NCI-H524 treated with DMSO at 0.1 percent for 48 hours (cell line): ENCODE results near the gene AMBRA1.

Source experiments
- DNase-seq: peaks from one replicate; lab custom pipeline; 2025; lab: John Stamatoyannopoulos, UW

AMBRA1 gene, protein sequence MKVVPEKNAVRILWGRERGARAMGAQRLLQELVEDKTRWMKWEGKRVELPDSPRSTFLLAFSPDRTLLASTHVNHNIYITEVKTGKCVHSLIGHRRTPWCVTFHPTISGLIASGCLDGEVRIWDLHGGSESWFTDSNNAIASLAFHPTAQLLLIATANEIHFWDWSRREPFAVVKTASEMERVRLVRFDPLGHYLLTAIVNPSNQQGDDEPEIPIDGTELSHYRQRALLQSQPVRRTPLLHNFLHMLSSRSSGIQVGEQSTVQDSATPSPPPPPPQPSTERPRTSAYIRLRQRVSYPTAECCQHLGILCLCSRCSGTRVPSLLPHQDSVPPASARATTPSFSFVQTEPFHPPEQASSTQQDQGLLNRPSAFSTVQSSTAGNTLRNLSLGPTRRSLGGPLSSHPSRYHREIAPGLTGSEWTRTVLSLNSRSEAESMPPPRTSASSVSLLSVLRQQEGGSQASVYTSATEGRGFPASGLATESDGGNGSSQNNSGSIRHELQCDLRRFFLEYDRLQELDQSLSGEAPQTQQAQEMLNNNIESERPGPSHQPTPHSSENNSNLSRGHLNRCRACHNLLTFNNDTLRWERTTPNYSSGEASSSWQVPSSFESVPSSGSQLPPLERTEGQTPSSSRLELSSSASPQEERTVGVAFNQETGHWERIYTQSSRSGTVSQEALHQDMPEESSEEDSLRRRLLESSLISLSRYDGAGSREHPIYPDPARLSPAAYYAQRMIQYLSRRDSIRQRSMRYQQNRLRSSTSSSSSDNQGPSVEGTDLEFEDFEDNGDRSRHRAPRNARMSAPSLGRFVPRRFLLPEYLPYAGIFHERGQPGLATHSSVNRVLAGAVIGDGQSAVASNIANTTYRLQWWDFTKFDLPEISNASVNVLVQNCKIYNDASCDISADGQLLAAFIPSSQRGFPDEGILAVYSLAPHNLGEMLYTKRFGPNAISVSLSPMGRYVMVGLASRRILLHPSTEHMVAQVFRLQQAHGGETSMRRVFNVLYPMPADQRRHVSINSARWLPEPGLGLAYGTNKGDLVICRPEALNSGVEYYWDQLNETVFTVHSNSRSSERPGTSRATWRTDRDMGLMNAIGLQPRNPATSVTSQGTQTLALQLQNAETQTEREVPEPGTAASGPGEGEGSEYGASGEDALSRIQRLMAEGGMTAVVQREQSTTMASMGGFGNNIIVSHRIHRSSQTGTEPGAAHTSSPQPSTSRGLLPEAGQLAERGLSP (N-terminal part only)

DNA sequence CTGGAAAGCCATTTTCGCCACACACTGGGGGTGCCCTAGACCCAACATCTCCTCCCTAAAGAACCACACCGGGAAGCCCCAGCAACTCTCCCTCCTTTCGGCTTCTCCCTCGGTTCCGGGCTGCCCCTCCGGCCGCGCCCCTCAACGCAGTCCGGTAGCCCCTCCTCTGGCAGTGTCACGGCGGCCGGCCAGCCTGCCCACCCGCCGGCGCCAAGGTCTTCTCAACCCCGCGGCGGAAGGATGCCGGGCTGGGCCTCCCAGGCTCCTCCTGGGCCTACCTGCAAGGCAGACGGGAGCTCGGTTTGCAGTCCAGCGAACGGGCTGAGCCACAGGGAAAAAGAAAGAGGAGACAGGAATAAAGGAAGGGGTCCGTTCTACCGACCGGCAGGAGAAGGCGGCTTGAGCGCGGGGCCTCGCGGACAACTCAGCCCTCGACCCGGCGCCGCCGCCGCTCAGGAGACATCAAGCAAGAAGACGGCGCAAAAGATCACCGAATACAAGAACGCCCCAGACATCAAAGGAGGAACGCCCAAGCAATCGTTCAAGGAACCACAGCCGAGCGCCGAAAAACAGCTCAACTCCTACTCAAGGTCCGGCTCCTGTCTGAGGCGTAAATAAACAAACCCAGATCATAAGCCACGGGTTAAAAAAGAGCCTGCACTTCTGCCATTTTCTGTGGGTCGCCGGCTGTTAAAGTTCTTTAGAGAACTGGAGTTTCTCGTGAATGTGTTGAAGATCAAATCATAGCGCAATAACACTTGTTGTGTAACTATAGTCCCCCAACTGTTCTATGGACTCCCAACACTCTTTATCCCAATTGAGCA, at the start of gene AMBRA1:
TSS of gene AMBRA1 (minus strand) at position 474 of the 824 bp plus-strand sequence. CDS start 45,643 bp downstream, outside the sequence.
- peak; percentile 34 for DNase-seq

DNA sequence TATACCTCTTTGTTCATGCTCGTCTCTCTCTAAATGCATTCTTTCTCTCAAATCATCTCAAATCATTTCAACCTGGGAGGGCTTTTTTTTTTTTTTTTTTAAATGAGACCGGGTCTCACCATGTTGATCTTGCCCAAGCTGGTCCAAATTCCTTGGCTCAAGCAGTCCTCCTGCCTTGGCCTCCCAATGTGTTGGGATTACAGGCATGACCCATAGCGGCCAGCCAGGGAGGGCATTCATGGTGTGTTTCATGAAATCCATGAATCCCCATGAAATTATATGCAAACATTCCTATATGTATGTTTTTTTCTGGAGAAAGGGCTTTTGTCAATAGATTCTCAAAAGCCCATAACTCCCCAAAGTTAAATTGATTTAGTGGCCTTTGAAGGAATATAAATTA, 49.7 kb upstream of the AMBRA1 start:
- no peak for DNase-seq

DNA sequence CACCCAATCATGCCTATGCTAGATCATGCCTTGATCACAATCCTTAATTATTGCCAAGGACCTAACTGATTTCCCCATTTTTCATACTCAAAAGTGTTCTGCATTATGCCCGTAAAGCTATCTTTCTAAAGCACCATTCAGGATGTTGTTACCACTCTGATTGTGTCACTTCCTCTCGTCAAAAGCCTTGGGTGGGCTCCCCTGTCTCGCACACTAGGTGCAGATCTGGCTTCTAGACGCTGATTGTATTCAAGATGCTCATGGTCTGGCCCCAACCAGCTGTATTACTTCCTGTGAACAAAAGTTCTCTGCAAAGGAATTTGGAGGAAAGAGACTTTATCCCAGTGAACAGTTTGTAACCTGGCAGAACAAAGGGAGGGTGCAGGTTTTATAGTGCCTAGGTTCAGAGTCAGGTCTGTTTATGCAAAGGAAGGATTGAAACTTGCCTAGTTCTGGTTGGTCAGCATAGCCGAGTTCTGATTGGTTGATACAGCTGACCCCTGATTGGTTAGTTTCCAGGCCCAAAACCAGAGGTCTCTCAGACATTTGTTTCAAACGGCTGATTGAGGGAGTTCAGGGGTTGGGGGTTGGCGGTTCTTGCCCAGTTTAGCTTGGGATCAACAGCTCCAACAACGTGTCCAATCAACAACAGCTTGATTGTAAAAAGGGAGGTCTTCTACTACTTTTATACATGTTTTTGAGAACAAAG, 49.0 kb upstream of the AMBRA1 start:
- no peak for DNase-seq

DNA sequence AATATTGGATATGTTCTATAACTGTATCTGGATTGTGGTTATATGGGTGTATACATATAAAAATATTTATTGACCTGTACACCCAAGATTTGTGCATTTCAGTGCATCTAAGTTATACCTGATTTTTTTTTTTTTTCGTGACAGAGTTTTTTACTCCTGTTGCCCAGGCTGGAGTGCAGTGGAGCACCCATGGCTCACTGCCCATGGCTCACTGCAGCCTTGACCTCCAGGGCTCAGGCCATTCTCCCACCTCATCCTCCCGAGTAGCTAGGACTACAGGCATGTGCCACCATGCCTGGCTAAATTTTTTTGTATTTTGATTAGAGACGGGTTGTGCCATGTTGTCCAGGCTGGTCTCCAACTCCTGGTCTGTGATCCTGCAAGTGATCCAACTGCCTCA, 47.8 kb upstream of the AMBRA1 start:
- no peak for DNase-seq

DNA sequence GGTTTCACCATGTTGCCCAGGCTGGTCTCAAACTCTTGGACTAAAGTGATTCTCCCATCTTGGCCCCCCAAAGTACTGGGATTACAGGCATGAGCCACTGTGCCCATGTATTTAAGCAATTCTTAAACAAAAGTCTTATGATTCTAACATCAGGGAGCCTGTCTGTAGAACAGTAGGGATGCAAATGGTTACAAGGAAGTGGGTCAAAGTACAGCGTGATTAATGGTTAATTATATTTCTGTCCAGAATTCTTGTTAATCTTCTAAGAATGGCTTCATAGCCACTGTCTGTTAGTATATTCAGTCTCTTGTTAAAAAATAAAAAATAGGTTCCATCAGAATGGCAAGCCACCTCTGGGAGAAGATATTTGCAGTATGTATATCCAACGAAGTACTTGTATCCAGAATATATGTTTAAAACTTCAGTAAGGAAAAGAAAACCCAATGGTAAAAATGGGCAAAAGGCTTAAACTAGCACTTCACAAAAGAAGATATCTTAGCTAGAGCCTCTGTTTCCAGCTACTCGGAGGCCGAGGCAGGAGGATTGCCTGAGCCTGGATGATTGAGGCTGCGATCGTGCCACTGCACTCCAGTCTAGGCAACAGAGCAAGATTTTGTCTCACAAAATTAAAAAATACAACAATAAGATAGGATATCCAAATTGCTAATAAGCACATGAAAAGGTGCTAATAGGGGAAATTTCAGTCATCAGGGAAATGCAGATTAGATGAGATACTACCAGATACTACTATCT, 46.4 kb upstream of the AMBRA1 start:
- no peak for DNase-seq

DNA sequence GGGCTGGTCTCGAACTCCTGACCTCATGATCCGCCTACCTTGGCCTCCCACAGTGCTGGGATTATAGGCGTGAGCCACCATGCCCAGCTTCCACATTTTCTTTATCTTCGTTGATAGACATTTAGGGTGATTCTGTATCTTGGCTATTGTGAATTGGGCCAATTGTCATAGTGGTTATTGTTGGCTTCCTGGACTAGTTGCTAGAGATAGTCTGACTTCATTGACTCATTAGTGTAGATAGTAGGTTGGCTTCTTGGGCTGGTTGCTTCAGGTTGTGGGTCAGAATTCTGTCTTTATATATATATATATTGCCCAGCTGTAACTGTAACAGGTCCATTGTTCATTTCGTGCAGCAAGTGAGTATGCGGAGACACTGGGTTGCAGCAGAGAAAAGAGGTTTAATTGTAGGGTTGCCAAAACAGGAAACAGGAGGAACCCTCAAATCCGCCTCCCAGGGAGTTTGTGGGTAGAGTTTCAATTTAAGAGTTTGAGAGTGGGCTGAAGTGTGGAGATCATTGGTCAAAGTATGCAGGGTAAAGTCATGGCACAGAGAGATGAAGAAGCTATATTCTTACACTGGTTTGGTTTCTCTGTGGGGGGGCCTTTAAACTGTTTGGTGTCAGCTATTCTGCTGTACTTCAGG, 45.5 kb upstream of the AMBRA1 start:
- no peak for DNase-seq

DNA sequence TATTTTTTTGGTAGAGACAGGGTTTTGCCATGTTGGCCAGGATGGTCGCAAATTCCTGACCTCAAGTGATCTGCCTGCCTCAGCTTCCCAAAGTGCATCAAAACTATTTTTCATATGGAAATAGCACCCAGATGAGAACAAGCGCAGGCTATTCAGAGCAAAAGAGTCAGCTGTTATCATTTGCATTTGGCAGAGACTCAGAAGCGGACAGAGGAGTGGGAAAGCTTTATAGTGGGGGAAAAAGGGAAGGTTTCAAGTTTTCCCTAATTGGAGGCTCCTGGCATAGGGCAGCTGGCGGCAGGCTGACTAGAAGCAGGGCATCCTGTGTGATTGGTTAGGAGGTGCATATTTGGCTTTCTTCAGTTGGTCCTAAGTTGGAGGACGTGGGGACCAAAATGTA, 43.7 kb upstream of the AMBRA1 start:
- DNase-seq = no peak

DNA sequence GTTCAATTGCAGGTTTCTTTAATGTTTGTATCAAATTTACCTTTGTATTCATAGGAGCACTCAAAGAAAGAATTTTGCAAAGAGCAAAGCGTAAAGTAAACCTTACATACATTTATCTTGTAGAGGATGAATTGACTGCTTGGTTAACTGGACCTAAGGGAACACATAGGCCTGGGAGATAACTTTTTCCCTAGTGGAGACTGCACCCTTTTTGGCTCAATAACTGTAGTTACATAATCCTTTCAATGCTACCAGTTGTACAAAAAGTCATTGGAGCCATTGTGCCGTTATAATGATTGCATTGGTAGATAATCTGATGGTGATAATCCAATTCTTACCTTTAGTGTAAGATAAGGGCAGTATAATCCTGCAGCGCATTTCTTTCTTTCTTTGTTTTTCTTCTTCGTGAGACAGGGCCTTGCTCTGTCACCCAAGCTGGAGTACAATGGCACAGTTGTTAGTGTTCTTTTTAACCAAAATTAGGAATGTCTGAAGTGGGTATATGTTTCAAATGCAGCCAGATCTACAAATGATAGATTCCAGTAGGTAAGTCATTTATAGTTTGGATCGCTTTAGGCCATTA, 41.8 kb upstream of the AMBRA1 start:
- DNase-seq = no peak

DNA sequence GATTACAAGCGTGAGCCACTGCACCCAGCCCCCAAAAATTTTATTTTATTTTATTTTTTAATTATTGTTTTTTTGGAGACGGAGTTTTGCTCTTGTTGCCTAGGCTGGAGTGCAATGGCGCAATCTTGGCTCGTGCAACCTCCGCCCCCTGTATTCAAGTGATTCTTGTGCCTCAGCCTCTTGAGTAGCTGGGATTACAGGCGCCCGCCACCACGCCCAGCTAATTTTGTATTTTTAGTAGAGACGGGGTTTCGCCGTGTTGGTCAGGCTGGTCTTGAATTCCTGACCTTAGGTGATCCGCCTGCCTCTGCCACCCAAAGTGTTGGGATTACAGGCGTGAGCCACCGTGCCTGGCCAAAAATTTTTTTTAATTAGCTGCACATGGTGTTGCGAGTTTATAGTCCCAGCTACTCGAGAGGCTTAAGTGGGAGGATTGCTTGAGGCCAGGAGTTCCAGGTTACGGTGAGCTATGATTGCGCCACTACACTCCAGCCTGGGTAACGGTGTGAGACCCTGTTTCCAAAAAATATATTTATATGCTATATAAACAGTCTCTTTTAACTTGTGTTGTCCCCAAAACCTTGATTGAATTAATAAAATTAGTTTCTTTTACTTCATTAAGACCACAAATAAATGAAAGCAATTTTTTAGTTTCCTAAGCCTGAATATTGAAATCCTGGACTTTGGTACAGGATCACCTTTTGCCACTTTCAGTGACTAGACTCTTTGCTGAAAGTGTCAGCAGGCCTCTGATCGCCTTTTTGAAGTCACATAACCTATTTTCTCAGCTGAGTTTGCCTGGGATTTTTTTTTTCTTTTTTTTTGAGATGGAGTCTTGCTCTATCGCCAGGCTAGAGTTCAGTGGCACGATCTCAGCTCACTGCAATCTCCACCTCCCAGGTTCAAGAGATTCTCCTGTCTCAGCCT, 39.7 kb upstream of the AMBRA1 start:
- no peak for DNase-seq

DNA sequence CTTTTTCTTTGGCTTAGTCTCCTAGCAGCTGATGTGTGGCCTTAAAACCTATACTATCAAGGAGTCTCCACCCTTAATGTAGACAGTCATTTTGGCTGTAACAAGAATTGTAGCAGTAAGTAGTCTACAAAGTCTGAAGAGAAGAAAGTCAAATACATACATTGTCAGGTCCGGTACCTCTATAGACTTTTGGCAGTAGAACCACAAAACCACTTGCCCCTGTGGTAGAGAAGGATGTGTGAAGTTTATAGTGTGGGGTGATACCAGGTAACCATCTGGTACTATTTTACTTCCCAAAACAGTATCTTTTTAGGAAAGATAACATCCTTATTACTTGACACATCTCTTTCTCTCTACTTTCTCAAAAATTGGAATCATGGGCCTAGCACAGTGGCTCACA, 38.7 kb upstream of the AMBRA1 start:
- no peak for DNase-seq

DNA sequence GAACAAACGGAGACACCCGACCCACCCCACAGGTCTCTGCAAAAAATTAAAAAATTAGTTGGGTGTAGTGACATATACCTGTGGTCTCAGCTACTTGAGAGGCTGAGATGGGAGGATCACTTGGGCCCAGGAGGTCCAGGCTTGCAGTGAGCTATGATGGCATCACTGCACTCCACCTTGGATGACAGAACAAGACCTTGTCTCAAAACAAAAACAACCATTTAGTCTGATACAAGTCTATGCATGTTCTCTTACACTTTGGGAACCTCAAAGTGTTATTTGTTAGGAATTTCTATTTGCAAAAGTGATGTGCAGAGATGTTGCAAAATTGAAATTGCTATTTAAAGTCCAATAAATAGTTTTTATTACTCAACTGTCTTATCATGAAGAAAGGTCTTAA, 37.9 kb upstream of the AMBRA1 start:
- no peak for DNase-seq

DNA sequence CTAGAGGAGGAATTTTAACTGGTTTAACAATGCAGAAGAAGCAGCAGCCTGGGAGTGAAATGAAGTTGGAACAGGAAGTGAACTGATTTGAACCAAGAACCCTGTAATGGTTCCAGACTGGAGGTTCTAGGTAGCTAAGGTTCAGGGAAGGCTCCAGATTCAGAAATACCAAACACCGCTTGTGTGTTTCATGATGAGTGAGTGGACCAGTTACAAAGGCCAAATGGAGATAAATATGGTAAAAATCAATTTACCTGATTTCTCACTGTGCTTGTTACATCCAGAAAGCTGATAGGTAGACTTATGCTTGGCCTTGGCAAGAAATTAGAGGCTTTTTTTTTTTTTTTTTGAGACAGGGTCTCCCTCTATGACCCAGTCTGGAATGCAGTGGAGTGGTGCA, 36.4 kb upstream of the AMBRA1 start:
- DNase-seq = no peak

DNA sequence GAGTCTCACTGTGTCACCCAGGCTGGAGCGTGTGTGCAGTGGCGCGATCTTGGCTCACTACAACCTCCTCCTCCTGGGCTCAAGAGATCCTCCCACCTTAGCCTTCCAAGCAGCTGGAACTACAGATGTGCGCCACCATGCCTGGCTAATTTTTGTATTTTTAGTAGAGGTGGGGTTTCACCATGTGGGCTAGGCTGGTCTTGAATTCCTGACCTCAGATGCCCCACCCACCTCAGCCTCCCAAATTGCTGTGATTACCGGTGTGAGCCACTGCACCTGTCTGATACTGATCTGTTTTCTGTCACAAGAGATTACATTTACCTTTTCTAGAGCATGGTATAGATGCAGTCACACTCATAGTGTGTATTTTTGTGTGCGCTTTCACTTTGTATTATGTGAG, 35.1 kb upstream of the AMBRA1 start:
- no peak for DNase-seq

DNA sequence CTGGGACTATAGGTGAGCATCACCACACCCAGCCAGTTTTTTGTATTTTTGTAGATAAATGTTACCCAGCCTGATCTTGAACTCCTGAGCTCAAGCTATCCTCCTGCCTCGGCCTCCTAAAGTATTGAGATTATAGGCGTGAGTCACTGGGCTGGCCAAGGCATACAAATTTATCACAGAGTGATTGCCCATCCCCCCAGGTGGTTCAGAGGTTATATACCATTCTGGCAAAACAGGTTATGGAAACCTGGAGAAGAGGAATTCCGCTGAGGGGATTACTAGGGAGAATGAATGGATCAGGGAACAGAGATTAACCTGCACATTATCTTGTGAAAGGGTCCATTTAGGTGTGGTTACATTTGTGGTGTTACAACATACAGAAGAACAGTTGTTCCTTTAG, 31.6 kb upstream of the AMBRA1 start:
- no peak for DNase-seq

DNA sequence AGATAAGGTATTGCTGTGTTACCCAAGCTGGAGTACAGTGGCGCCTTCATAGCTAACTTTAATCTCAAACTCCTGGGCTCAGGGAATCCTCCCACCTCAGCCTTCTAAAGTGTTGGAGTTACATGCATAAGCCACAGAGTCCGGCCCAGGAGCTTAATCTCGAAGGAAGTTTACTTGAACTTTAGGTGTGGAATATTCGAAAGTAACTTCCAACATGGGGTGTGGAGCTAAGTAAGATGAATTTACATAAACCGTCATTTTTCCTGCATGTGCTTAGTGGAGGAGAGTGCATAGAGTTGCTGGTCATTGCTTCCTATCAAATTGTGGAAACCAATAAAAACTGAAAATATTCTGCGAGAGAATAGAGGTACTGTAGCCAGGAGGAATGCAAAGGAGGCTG, 25.0 kb upstream of the AMBRA1 start:
- no peak for DNase-seq

DNA sequence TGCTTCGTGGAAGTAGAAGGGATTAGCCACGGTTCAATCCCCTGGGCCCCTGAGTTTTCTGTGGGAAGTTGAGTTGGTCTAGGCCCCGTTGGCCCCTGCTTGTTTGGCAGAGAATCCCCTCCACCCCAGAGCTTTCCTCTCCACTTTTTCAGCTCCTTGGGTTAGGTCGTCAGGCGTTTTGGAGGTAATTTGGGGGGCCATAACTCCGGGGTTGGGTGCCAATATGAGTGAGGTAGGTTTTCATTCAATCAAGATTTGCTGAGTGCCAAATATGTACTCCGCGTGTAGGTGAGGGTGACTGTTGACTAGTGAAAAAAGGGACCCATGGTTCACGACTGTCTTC, 24.1 kb upstream of the AMBRA1 start:
- DNase-seq = no peak

DNA sequence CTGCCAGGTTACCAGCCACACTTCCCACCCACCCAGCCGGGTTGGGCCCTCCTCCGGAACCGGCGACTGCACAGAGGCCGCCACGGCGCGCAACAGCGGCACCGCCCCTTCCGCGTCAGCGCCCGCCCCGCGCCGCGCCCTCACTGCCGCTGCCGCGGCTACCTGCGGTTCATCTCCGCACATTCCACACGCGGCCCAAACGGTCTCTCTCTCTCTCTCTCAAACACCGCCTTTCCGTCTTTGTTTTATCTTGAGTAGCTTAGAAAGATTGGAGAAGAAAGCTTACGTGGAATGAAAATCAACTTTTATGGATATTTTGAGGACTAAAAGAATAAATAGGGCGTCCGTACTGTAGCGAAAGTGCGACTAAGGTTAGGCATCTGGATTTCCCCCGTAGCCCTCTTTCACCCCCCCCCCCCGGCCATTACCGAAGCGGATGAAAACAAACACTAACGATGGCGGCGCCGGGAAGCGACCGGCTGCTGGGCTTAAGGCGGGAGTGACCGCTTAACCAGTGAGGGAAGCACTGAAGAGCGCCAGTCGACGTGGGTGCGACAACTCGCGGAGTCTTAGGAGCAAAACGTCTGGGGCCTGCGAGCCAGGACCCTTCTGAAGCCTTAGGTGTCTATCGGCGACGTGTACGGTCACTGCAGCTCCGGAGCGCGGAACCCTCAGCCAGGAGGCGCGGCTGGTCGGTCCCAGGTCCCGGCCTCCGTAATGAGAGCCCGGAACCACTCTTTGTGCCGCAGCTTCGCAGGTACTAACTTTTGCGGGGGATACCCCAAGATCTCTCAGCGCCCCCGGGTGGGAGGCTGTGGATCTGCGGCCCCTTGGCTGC, 23.5 kb upstream of the AMBRA1 start, which contains the start of the genes ATG13 and HARBI1:
TSS of gene ATG13 (plus strand) at position 420 of the 838 bp plus-strand sequence. CDS start 26,739 bp downstream, outside the sequence.
TSS of gene HARBI1 (minus strand) at position 94 of the 838 bp plus-strand sequence. CDS start 990 bp downstream, outside the sequence.
- no peak for DNase-seq
